Vein endothelial cell (primary cell): ENCODE data around the gene HOXA11. TPM values are rescaled to one million over a fixed set of nuclear protein-coding genes. Genes with fewer than 3 reads are reported as not detected.

Experiments
- small RNA-seq: library from RNA; depleted of rRNA; stranded (forward); fragments of <200 nt; gene quantifications from one replicate; pipeline ENCODE3, GENCODE V24; 2012
- total RNA-seq: library from RNA; depleted of rRNA; stranded (reverse); fragments of >200 nt; gene quantifications from 2 replicates; pipeline ENCODE4 v1.2.3, GENCODE V29; 2012

Gene HOXA11
- total RNA-seq, result 1.1 and 2.9 TPM in 2 replicates

DNA sequence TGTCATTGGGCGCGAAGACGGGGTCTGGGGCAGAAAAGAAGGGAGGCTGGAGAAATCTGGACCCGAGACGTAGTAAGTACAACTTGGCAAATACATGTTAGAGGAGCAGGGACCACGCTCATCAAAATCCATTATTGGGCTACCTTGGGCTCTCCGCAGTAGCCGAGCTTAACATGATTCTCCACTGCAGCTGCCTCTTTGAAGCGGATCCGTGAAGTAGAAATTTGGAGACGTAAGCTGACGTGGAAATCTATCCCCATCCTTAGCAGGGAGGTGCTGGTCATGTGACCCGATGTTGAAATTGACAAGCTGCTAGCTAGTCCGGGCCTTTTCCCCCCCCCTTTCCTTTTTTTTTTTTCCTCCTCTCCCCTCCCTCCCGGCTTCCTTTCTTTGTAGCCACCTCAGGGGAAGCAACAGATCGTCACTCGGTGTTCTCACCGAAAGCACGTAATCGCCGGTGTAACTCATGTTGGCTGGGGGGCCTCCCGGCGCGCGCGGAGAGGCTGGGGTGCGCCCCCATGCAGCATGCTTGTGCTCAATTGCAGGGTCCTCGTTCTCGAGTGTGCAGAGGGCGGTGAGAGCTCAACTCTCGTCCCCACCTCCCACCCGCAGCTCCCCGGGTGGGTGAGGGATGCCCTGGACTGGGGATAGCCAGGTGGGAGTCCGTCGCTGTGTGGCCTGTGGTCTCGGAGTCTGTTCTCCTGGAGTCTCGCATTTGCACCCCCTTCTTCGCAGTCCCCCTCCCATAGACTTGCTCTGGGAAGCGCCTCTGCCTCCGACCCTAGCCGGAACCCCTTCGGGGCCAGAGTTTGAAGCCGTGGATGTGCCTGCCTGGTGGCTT, at the start of gene HOXA11:
Gene HOXA11 (minus strand): TSS at position 220 of the 841 bp plus-strand sequence. CDS start 88 bp downstream, at position 132.

DNA sequence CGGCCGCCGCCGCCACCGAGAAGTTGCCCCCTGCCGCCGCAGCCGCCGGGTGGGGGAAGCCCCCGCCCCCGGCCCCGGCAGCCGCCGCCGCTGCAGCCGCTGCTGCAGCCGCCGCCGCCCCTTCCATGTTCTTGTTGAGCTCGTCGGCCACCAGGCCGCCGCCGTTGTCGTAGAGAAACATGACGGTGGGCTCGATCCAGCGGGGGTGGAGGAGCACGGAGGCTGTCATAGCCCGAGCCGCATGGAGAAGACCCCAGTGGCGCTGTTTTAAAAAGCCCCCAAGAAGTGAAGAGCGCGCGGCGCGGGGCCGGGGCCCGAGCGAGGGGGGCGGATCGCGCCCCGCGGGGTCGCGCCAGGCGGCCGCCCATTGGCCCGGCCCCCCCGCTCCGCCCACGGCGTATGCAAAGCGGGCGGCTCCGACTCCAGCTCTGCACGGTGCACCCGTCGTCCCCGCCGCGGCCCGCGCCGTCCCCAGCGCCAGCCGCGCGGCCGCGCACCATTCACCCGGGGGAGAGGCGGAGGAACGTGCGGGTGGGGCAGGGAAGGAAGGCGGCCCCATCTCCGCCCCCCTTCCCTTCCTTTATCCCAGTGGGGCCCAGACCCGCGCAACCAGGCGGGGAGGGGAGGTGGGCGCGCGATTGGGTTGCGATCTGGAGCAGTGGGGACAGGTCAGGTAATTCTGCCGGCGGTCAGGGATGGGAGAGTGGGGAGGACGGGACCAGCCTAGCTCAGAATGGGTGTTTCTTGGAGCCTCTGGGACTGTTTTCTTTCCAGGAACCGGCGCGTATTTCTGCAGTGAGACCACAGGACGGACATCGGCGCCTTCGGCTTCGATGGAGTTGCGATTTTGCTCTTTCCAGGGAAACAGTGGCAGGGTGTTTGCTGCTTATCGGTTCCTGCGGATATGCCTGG, 15.1 kb upstream of the HOXA11 start, which contains the start of gene HOXA13:
Gene HOXA13 (minus strand): TSS at position 243 of the 912 bp plus-strand sequence. CDS start 14 bp downstream, at position 229.

DNA sequence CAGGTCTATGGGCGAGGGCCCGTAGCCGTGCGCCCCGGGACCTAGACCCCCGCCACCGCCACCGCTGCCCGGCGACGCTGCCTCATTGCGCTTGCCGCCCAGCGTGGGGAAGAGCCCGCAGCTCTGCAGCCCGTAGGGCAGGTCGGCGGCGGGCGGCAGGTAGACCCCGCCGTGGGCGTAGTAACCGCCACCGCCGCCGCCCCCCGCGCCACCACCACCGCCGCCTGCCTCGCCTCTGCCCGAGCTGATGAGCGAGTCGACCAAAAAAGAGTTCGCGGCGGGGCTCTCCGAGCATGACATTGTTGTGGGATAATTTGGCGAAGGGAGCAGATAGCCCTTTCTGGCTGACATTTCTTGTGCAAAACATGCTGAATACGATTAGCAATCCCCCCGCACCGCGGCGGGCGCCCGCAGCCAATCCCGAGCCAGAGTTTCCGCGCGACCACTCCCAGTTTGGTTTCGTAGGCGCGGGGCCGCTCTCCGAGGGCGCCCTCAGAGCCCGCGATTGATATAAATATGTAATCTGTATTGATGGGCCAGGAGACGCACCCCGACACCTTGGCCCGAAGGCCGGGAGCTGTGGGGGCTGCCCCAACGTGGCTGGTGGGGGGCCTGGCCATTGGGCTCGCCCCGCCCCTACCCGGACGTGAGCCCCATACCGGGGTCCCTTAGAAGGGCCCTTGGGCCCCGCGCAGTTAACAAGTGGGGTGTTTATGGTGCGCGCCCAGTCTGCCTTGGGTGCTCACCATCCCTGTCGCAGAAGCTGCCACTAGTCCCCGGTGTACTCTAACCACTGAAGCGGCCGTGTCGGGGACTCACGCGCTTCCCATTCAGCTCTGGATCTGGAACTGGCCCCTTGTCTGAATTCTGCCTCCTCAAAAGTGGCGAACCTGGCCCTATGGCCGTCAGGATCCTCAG, 10.8 kb downstream of the HOXA11 start, which contains the start of gene HOXA10:
Gene HOXA10 (minus strand): TSS at position 365 of the 918 bp plus-strand sequence. CDS start 14 bp downstream, at position 351.

DNA sequence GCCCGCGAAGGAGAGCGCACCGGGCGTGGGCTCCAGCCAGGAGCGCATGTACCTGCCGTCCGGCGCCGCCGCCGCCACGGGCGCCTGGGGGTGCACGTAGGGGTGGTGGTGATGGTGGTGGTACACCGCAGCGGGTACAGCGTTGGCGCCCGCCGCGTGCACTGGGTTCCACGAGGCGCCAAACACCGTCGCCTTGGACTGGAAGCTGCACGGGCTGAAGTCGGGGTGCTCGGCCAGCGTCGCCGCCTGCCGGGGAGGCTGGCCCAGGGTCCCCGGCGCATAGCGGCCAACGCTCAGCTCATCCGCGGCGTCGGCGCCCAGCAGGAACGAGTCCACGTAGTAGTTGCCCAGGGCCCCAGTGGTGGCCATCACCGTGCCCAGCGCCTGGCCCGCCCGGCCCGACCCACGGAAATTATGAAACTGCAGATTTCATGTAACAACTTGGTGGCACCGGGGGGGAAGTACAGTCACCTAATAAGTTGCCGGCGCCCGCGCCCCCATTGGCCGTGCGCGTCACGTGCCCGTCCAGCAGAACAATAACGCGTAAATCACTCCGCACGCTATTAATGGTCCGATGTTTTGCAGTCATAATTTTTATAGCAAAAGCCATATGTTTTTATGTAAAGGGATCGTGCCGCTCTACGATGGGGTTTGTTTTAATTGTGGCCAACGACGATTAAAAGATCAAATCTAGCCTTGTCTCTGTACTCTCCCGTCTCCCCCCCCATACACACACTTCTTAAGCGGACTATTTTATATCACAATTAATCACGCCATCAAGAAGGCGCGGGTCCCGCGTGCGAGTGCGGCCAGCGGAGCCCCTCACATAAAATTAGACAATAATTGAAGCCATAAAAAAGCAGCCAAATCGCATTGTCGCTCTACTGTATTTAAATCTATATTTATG, 19.7 kb downstream of the HOXA11 start, which contains the start of gene HOXA9:
Gene HOXA9 (minus strand): TSS at position 449 of the 907 bp plus-strand sequence. CDS start 80 bp downstream, at position 369.

DNA sequence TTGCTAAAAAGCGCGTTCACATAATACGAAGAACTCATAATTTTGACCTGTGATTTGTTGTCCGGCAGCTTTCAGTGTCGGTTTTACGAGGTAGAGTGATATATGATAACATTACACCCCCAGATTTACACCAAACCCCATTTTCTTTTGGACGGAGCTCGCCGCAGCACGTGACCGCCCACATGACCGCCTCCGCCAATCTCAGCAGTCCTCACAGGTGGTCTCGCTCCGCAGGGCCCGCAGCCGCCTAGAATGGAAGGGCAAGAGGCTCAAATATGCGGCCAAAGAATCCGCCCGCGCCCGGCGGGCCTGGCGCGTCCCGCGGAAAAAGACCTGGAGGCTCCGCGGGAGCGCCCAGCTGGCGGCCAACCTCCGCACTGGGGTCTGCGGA, 28.5 kb downstream of the HOXA11 start, which contains the start of gene HOXA7:
Gene HOXA7 (minus strand): TSS at position 168 of the 391 bp plus-strand sequence. CDS start 130 bp downstream, at position 38.

GRCh38 chr7:27151931-27152815, 32.9 kb downstream of the HOXA11 start, which contains the start of gene HOXA3:
HOXA3 (minus strand) TSS chr7:27152583; CDS start chr7:27110640, 41,943 bp downstream.

GRCh38 chr7:27147199-27148030, 37.6 kb downstream of the HOXA11 start, which contains the start of gene HOXA6:
HOXA6 (minus strand) TSS chr7:27147774; CDS start chr7:27147749, 25 bp downstream.

DNA sequence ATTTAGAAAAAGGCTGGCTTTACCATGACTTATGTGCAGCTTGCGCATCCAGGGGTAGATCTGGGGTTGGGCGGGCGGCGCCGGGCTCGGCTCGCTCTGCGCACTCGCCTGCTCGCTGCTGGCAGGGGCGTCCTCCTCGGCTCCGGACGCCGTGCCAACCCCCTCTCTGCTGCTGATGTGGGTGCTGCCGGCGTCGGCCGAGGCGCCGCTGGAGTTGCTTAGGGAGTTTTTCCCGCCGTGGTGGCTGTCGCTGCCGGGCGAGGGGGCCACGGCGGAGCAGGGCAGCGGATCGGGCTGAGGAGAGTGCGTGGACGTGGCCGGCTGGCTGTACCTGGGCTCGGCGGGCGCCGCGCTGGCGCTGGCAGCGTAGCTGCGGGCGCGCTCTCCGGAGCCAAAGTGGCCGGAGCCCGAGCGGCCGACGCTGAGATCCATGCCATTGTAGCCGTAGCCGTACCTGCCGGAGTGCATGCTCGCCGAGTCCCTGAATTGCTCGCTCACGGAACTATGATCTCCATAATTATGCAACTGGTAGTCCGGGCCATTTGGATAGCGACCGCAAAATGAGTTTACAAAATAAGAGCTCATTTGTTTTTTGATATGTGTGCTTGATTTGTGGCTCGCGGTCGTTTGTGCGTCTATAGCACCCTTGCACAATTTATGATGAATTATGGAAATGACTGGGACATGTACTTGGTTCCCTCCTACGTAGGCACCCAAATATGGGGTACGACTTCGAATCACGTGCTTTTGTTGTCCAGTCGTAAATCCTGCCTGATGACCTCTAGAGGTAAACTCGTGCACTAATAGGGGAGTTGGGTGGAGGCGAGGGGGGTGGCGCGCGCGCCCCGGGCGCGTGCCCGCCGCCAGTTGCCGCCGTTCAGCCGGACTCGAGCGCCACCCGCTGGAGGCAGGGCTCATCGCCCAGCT, 41.7 kb downstream of the HOXA11 start, which contains the start of gene HOXA5:
Gene HOXA5 (minus strand): TSS at position 659 of the 927 bp plus-strand sequence. CDS start 74 bp downstream, at position 585.

Small RNA genes within 50 kb of the gene (small RNA-seq; reads per million reads assigned to genes)
- gene AC004080.5 (not detected), gene RF02140 (not detected), gene RF02141 (not detected)

Other genes with a start within 250 kb of the HOXA11 start
- 0.96 and 1.6 TPM in 2 replicates for gene HOXA1, start 89.2 kb downstream of the HOXA11 start, total RNA-seq
- 1.1 and 1.3 TPM in 2 replicates for gene HOXA2, start 82.5 kb downstream of the HOXA11 start, total RNA-seq
- 1.4 and 1.6 TPM in 2 replicates for gene HOXA4, start 54.5 kb downstream of the HOXA11 start, total RNA-seq
- 5.9 and 13.6 TPM in 2 replicates for gene HOXA5, start 41.6 kb downstream of the HOXA11 start, total RNA-seq
- 4.0 and 4.6 TPM in 2 replicates for gene HOXA6, start 37.5 kb downstream of the HOXA11 start, total RNA-seq
- gene HOXA3, start 32.6 kb downstream of the HOXA11 start, total RNA-seq, result 1.1 and 6.5 TPM in 2 replicates
- 5.1 and 5.6 TPM in 2 replicates for gene HOXA7, start 28.6 kb downstream of the HOXA11 start, total RNA-seq
- gene HOXA9, start 19.7 kb downstream of the HOXA11 start, total RNA-seq, result 10.8 and 18.2 TPM in 2 replicates
- 6.2 and 7.5 TPM in 2 replicates for gene HOXA10, start 10.9 kb downstream of the HOXA11 start, total RNA-seq
- gene HOXA13, start 14.9 kb upstream of the HOXA11 start, total RNA-seq, result not detected in 2 replicates
- not detected in 2 replicates for gene EVX1, start 57.6 kb upstream of the HOXA11 start, total RNA-seq